Measurements from ENCODE around the gene RGSL1. TPM values are rescaled to one million over a fixed set of nuclear protein-coding genes. Genes with fewer than 3 reads are reported as not detected.

RGSL1 gene
- total and polyA plus RNA-seq, 9 donors: 0.43 TPM; not detected in 8

GRCh38 chr1:182413969-182414368 is 36.0 kb upstream of the RGSL1 start:
- Histone ChIP-seq H3K4me3 (ENCODE audit: low read length) (no peak overlapping the region), H3K27me3 (ENCODE audit: control insufficient read depth, insufficient read depth, low read length) (no peaks in the 10 kb centered on the region), H3K27ac (ENCODE audit: low read length) (no peak overlapping the region), H3K4me1 (ENCODE audit: control insufficient read depth, insufficient read depth, low read length) (no peaks in the 10 kb centered on the region), H3K36me3 (ENCODE audit: control insufficient read depth, insufficient read depth, low read length) (no peaks in the 10 kb centered on the region), H3K9me3 (replicated peaks; ENCODE audit: control insufficient read depth, low read depth, low read length) (no peaks in the 10 kb centered on the region)
- 81% methylated on average over 5 of the region's 6 CpGs for WGBS (ENCODE audit: insufficient coverage)
- DNase-seq: no peak

DNA sequence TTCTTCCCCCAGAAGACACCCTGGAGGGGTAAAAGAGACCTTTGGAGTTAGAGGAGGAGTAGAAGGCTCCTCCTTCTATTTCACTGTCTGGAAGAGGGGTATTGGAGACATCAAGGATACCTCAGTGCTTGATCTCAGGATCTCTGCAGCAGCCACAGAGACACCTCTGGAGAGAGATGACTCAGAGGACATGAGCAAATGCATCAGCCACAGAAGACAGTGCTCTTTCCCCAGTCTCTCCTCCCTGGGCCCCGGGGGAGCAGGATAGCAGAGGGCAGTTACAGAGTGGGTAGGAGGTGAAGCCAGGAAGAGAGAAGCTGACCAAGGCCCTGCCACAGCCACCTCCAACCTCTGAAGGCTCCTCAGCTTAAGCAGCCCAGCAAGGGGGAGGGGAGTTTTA is 34.2 kb upstream of the RGSL1 start:
- Histone ChIP-seq H3K27ac (ENCODE audit: low read length) (no peak overlapping the region), H3K27me3 (ENCODE audit: control insufficient read depth, insufficient read depth, low read length) (no peaks in the 10 kb centered on the region), H3K9me3 (replicated peaks; ENCODE audit: control insufficient read depth, low read depth, low read length) (no peaks in the 10 kb centered on the region), H3K4me1 (ENCODE audit: control insufficient read depth, insufficient read depth, low read length) (no peaks in the 10 kb centered on the region), H3K36me3 (ENCODE audit: control insufficient read depth, insufficient read depth, low read length) (no peaks in the 10 kb centered on the region), H3K4me3 (ENCODE audit: low read length) (no peak overlapping the region)
- no peak for DNase-seq
- WGBS (ENCODE audit: insufficient coverage): no CpG with 5 or more reads among the region's 1 CpG

- Histone ChIP-seq H3K4me3 (ENCODE audit: low read length) (no peak overlapping the region), H3K36me3 (ENCODE audit: control insufficient read depth, insufficient read depth, low read length) (no peaks in the 10 kb centered on the region)
- WGBS (ENCODE audit: insufficient coverage): 100% methylated on average over 2 of the region's 7 CpGs
These were observed 23.2 kb upstream of the RGSL1 start for GRCh38 chr1:182426442-182427430.

DNA sequence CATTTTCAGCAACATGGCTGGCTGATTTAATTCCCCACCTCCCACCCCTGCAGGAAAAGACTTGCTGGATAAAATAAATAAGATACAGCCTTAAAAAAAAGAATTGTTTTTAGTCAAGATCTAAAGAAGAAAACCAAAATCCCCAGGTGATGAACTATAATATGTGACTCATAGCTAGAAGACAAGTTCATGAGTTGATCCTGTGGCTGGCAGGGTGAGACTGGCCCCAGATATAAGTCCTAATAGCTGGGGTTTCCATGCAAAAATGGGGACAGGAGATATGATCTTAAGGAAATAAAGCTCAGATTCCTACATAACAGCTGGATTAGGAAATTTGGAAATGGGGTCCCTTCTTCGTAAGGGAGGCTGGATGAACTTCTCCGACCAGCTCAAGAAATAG is 21.9 kb upstream of the RGSL1 start:
- Histone ChIP-seq H3K4me1 (ENCODE audit: control insufficient read depth, insufficient read depth, low read length) (no peaks in the 10 kb centered on the region), H3K4me3 (ENCODE audit: low read length) (no peak overlapping the region), H3K9me3 (replicated peaks; ENCODE audit: control insufficient read depth, low read depth, low read length) (no peaks in the 10 kb centered on the region), H3K27me3 (ENCODE audit: control insufficient read depth, insufficient read depth, low read length) (no peaks in the 10 kb centered on the region), H3K27ac (ENCODE audit: low read length) (no peak overlapping the region), H3K36me3 (ENCODE audit: control insufficient read depth, insufficient read depth, low read length) (no peaks in the 10 kb centered on the region)
- no CpG with 5 or more reads among the region's 2 CpGs for WGBS (ENCODE audit: insufficient coverage)
- no peak for DNase-seq

More at GRCh38 chr1:182426442-182427430, 23.2 kb upstream of the RGSL1 start:
- Histone ChIP-seq H3K27me3 (ENCODE audit: control insufficient read depth, insufficient read depth, low read length) (no peaks in the 10 kb centered on the region), H3K9me3 (replicated peaks; ENCODE audit: control insufficient read depth, low read depth, low read length) (no peaks in the 10 kb centered on the region), H3K4me1 (ENCODE audit: control insufficient read depth, insufficient read depth, low read length) (no peaks in the 10 kb centered on the region), H3K27ac (ENCODE audit: low read length) (no peak overlapping the region)
- no peak for DNase-seq

DNA sequence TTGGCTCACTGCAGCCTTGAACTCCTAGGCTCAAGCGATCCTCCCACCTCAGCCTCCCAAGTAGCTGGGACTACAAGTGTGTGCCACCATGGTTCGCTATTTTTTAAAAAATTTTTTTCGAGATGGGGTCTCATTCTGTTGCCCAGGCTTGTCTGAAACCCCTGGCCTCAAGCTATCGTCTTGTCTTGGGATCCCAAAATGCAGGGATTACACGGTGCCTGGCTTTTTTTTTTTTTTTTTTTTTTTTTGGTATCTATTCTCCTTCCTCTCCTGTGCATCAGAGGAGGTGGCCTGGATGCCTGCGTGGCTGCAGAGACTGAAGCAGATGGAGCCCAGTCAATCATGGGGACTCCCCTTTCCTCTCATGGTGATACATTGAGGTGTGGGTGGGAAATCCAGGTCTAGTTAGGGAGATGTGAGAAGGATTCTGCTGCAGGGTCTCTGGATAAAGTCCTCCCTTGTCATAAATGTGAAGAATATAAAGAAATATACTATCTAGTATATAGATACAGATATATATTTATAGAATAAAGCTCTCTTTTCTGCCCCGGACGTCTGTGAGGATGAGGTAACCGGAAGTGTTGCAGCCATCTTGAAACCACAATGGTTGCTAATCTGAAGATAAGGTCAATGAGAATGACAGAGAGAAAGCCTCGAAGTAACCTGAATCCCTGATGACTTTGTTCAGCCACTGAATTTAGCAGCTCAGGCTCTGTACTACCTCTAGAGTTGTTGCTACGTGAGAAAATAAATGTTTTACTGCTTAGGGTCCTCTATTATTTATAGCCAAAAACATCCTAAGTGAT is 19.5 kb upstream of the RGSL1 start:
- Histone ChIP-seq H3K27ac (ENCODE audit: low read length) (no peak overlapping the region), H3K4me3 (ENCODE audit: low read length) (no peak overlapping the region), H3K36me3 (ENCODE audit: control insufficient read depth, insufficient read depth, low read length) (no peaks in the 10 kb centered on the region), H3K27me3 (ENCODE audit: control insufficient read depth, insufficient read depth, low read length) (no peaks in the 10 kb centered on the region), H3K4me1 (ENCODE audit: control insufficient read depth, insufficient read depth, low read length) (no peaks in the 10 kb centered on the region), H3K9me3 (replicated peaks; ENCODE audit: control insufficient read depth, low read depth, low read length) (no peaks in the 10 kb centered on the region)
- WGBS (ENCODE audit: insufficient coverage): no CpG with 5 or more reads among the region's 11 CpGs
- DNase-seq: no peak

- no peaks in the 10 kb centered on the region for H3K4me1 ChIP-seq (ENCODE audit: control insufficient read depth, insufficient read depth, low read length)
- H3K4me3 ChIP-seq (ENCODE audit: low read length): no peak overlapping the region
- no peak overlapping the region for H3K27ac ChIP-seq (ENCODE audit: low read length)
- no peaks in the 10 kb centered on the region for H3K27me3 ChIP-seq (ENCODE audit: control insufficient read depth, insufficient read depth, low read length)
- H3K9me3 ChIP-seq (replicated peaks; ENCODE audit: control insufficient read depth, low read depth, low read length): no peaks in the 10 kb centered on the region
- no peak for DNase-seq
- no peaks in the 10 kb centered on the region for H3K36me3 ChIP-seq (ENCODE audit: control insufficient read depth, insufficient read depth, low read length)
- WGBS (ENCODE audit: insufficient coverage): 85% methylated on average over 2 of the region's 7 CpGs
These were observed 18.7 kb upstream of the RGSL1 start for GRCh38 chr1:182431278-182431677.

DNA sequence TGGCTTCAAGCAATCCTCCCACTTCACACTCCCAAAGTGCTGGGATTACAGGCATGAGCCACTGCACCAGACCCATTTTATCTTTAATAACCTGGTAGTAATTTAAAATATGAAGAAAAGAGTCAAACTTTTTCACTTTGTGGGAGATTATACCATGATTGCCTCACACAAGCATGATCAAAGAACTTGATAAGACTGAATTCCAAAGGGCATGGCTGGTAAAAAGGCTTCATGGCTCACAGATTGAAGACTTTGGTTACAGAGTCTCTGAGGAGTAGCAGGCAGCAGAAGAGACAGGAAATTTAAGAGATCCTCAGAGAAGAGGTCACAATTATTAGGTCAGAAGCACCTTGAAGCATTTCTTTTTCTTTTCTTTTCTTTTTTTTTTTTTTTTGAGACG is 16.4 kb upstream of the RGSL1 start:
- no peak for DNase-seq
- Histone ChIP-seq H3K4me1 (ENCODE audit: control insufficient read depth, insufficient read depth, low read length) (no peaks in the 10 kb centered on the region), H3K9me3 (replicated peaks; ENCODE audit: control insufficient read depth, low read depth, low read length) (no peaks in the 10 kb centered on the region), H3K27me3 (ENCODE audit: control insufficient read depth, insufficient read depth, low read length) (no peaks in the 10 kb centered on the region), H3K27ac (ENCODE audit: low read length) (no peak overlapping the region), H3K36me3 (ENCODE audit: control insufficient read depth, insufficient read depth, low read length) (no peaks in the 10 kb centered on the region), H3K4me3 (ENCODE audit: low read length) (no peak overlapping the region)
- WGBS (ENCODE audit: insufficient coverage): no CpG with 5 or more reads among the region's 1 CpG

GRCh38 chr1:182438326-182438725 is 11.6 kb upstream of the RGSL1 start:
- no peaks in the 10 kb centered on the region for H3K4me1 ChIP-seq (ENCODE audit: control insufficient read depth, insufficient read depth, low read length)
- no CpG with 5 or more reads among the region's 1 CpG for WGBS (ENCODE audit: insufficient coverage)
- H3K9me3 ChIP-seq (replicated peaks; ENCODE audit: control insufficient read depth, low read depth, low read length): no peaks in the 10 kb centered on the region
- DNase-seq: no peak
- no peaks in the 10 kb centered on the region for H3K36me3 ChIP-seq (ENCODE audit: control insufficient read depth, insufficient read depth, low read length)
- no peak overlapping the region for H3K27ac ChIP-seq (ENCODE audit: low read length)
- H3K27me3 ChIP-seq (ENCODE audit: control insufficient read depth, insufficient read depth, low read length): no peaks in the 10 kb centered on the region
- H3K4me3 ChIP-seq (ENCODE audit: low read length): no peak overlapping the region

GRCh38 chr1:182441719-182442118 is 8.2 kb upstream of the RGSL1 start:
- H3K9me3 ChIP-seq (replicated peaks; ENCODE audit: control insufficient read depth, low read depth, low read length): no peaks in the 10 kb centered on the region
- no peaks in the 10 kb centered on the region for H3K36me3 ChIP-seq (ENCODE audit: control insufficient read depth, insufficient read depth, low read length)
- H3K4me3 ChIP-seq (ENCODE audit: low read length): no peak overlapping the region
- DNase-seq: no peak
- 91% methylated on average over 1 of the region's 3 CpGs for WGBS (ENCODE audit: insufficient coverage)
- H3K4me1 ChIP-seq (ENCODE audit: control insufficient read depth, insufficient read depth, low read length): no peaks in the 10 kb centered on the region
- no peaks in the 10 kb centered on the region for H3K27me3 ChIP-seq (ENCODE audit: control insufficient read depth, insufficient read depth, low read length)
- H3K27ac ChIP-seq (ENCODE audit: low read length): no peak overlapping the region

DNA sequence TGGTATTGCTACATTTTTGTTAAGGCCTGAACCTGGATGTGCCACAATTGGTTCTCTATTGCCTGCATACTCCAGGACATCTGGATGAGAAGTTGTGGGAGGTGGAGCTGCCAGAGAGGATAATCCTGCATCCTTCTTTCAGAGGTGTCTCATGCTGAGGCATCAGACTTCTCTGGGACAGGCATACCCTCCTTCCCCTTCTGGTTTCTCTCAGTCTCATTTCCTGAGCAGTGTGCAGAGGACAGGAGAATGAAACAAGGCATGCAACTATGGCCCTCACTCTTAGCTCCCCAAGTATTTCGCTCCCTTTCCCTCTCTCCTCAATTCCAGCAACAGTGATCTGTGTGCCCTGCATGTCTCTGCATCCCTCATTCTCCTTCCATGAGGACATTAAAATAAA is 7.6 kb upstream of the RGSL1 start:
- H3K9me3 ChIP-seq (replicated peaks; ENCODE audit: control insufficient read depth, low read depth, low read length): no peaks in the 10 kb centered on the region
- WGBS (ENCODE audit: insufficient coverage): 100% methylated on average over 1 of the region's 1 CpG
- no peaks in the 10 kb centered on the region for H3K27me3 ChIP-seq (ENCODE audit: control insufficient read depth, insufficient read depth, low read length)
- no peak overlapping the region for H3K4me3 ChIP-seq (ENCODE audit: low read length)
- H3K36me3 ChIP-seq (ENCODE audit: control insufficient read depth, insufficient read depth, low read length): no peaks in the 10 kb centered on the region
- DNase-seq: no peak
- no peaks in the 10 kb centered on the region for H3K4me1 ChIP-seq (ENCODE audit: control insufficient read depth, insufficient read depth, low read length)
- no peak overlapping the region for H3K27ac ChIP-seq (ENCODE audit: low read length)

Data from muscle of leg (tissue), 11 donors.